ENCODE results near the gene GAD1. TPM values are rescaled to one million over a fixed set of nuclear protein-coding genes. Genes with fewer than 3 reads are reported as not detected.

GAD1 gene
- total RNA-seq, 2 experiments from 2014 or later = not detected

GRCh38 chr2:170770606-170771420, 45.9 kb upstream of the GAD1 start:
- Histone ChIP-seq H3K36me3 (ENCODE audit: insufficient read depth, low read length) (no peaks in the 10 kb centered on the region), H3K79me2 (ENCODE audit: insufficient read depth, low read depth, low read length) (no peaks in the 10 kb centered on the region), H3K27ac (ENCODE audit: low read depth, low read length, poor library complexity, severe bottlenecking) (no peak overlapping the region), H3K9me2 (ENCODE audit: insufficient read depth, low read length) (no peaks in the 10 kb centered on the region), H3K4me1 (ENCODE audit: insufficient read depth, low read length, poor library complexity, severe bottlenecking) (no peaks in the 10 kb centered on the region), H3K4me3 (ENCODE audit: low read depth, low read length, poor library complexity, severe bottlenecking) (peak overlapping the region; percentile 64), H2AFZ (ENCODE audit: low read length) (peak overlapping the region; percentile 91), H4K20me1 (ENCODE audit: insufficient read depth, low read length) (no peaks in the 10 kb centered on the region), H3K9me3 (ENCODE audit: low read length) (no peaks in the 10 kb centered on the region), H3K4me2 (ENCODE audit: low read length) (peak overlapping the region; percentile 79)
- intact Hi-C loops (cut with micrococcal nuclease; ENCODE audit: unreplicated experiment) = no loop called here
- TF ChIP-seq, protein P1, sequence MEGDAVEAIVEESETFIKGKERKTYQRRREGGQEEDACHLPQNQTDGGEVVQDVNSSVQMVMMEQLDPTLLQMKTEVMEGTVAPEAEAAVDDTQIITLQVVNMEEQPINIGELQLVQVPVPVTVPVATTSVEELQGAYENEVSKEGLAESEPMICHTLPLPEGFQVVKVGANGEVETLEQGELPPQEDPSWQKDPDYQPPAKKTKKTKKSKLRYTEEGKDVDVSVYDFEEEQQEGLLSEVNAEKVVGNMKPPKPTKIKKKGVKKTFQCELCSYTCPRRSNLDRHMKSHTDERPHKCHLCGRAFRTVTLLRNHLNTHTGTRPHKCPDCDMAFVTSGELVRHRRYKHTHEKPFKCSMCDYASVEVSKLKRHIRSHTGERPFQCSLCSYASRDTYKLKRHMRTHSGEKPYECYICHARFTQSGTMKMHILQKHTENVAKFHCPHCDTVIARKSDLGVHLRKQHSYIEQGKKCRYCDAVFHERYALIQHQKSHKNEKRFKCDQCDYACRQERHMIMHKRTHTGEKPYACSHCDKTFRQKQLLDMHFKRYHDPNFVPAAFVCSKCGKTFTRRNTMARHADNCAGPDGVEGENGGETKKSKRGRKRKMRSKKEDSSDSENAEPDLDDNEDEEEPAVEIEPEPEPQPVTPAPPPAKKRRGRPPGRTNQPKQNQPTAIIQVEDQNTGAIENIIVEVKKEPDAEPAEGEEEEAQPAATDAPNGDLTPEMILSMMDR (conservative IDR thresholded peaks at IDR 0.05; ENCODE audit: low read length) = no peak
- no peak for TF ChIP-seq EZH2phosphoT487 (IDR thresholded peaks at IDR 0.05; ENCODE audit: borderline replicate concordance, low read depth, low read length)
- POLR2A ChIA-PET = interaction anchor here (0.6 to 1.1 kb wide), 2 partner anchors 158 to 1206 kb away, joined by 3 to 4 read pairs; partner anchors contain the start of gene GORASP2
- CTCF ChIA-PET (ENCODE audit: unreplicated experiment) = no interaction called here
- peak; percentile 47 for DNase-seq (ENCODE audit: low spot score)
- no TSS peak for BruUV-seq (replicated peaks)

DNA sequence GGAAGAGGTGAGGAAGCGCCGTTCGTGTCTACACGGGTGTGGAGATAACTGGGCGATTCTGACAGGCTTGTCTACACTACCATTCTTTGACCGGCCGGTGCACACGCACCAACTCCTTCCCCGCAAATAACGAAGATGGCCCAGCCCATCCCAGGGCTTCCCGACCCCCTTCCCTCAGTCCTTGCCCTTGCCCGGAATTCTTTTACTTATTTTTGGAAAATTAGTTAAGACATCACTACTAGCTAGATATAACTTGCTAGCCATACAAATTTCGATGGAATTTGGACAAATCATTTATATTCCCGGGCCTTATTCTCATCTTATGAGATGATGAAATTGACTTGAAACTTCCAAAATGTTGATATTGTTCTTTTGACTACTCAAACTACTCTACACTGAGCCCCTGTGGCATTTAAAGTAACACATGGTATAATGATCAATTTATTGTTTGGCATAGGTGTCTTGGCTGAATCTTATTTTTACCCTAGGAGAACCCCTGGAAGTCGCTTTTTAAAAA, 45.2 kb upstream of the GAD1 start:
- CTCF ChIA-PET (ENCODE audit: unreplicated experiment) = no interaction called here
- Histone ChIP-seq H3K4me3 (ENCODE audit: low read depth, low read length, poor library complexity, severe bottlenecking) (peak overlapping the region; percentile 24), H3K9me2 (ENCODE audit: insufficient read depth, low read length) (no peaks in the 10 kb centered on the region), H3K36me3 (ENCODE audit: insufficient read depth, low read length) (no peaks in the 10 kb centered on the region), H3K4me1 (ENCODE audit: insufficient read depth, low read length, poor library complexity, severe bottlenecking) (no peaks in the 10 kb centered on the region), H3K27ac (ENCODE audit: low read depth, low read length, poor library complexity, severe bottlenecking) (no peak overlapping the region), H3K79me2 (ENCODE audit: insufficient read depth, low read depth, low read length) (no peaks in the 10 kb centered on the region), H3K9me3 (ENCODE audit: low read length) (no peaks in the 10 kb centered on the region), H3K4me2 (ENCODE audit: low read length) (peak overlapping the region; percentile 41; the same call in 1 of the 2 replicates), H2AFZ (ENCODE audit: low read length) (peak overlapping the region; percentile 23; the same call in 1 of the 2 replicates), H4K20me1 (ENCODE audit: insufficient read depth, low read length) (no peaks in the 10 kb centered on the region)
- TF ChIP-seq EZH2phosphoT487 (IDR thresholded peaks at IDR 0.05; ENCODE audit: borderline replicate concordance, low read depth, low read length) = no peak
- TF ChIP-seq, protein P1 (conservative IDR thresholded peaks at IDR 0.05; ENCODE audit: low read length) = no peak
- POLR2A ChIA-PET = interaction anchor here (0.6 to 0.9 kb wide), 2 partner anchors 30 to 1207 kb away, joined by 3 read pairs; no protein-coding TSS in a partner anchor
- no TSS peak for BruUV-seq (replicated peaks)
- intact Hi-C loops (cut with micrococcal nuclease; ENCODE audit: unreplicated experiment) = no loop called here
- no peak for DNase-seq (ENCODE audit: low spot score)

DNA sequence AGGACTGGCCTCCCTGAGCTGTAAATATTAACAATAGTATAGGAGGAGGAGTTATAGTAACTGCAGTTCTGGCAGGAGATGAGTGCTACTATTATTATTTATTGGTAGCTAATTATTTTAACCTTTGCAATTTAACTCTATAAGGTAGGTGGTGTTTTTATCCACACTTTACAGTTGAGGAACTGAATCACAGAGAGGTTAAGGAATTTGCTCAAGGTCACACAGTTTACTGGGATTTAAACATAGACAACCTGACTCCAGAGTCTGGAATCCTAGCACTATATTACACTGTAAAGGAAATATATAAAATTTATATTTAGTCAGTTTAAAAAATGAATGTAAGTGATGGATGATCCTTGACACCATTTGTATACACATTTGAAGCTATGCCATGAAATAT, 44.4 kb upstream of the GAD1 start:
- ChIA-PET CTCF (ENCODE audit: unreplicated experiment) (no interaction called here), POLR2A (interaction anchor here (0.9 kb wide), 1 partner anchor 29 kb away, joined by 3 read pairs; no protein-coding TSS in a partner anchor)
- no TSS peak for BruUV-seq (replicated peaks)
- no peak for TF ChIP-seq EZH2phosphoT487 (IDR thresholded peaks at IDR 0.05; ENCODE audit: borderline replicate concordance, low read depth, low read length)
- TF ChIP-seq, protein P1 (conservative IDR thresholded peaks at IDR 0.05; ENCODE audit: low read length) = no peak
- Histone ChIP-seq H4K20me1 (ENCODE audit: insufficient read depth, low read length) (no peaks in the 10 kb centered on the region), H3K9me3 (ENCODE audit: low read length) (no peaks in the 10 kb centered on the region), H3K36me3 (ENCODE audit: insufficient read depth, low read length) (no peaks in the 10 kb centered on the region), H3K4me2 (ENCODE audit: low read length) (no peak overlapping the region), H2AFZ (ENCODE audit: low read length) (no peak overlapping the region), H3K79me2 (ENCODE audit: insufficient read depth, low read depth, low read length) (no peaks in the 10 kb centered on the region), H3K4me3 (ENCODE audit: low read depth, low read length, poor library complexity, severe bottlenecking) (no peak overlapping the region), H3K9me2 (ENCODE audit: insufficient read depth, low read length) (no peaks in the 10 kb centered on the region), H3K4me1 (ENCODE audit: insufficient read depth, low read length, poor library complexity, severe bottlenecking) (no peaks in the 10 kb centered on the region), H3K27ac (ENCODE audit: low read depth, low read length, poor library complexity, severe bottlenecking) (no peak overlapping the region)
- intact Hi-C loops (cut with micrococcal nuclease; ENCODE audit: unreplicated experiment) = no loop called here
- no peak for DNase-seq (ENCODE audit: low spot score)

Measured in OCI-LY7 (cell line).